Measurements from ENCODE around the gene ELFN1. TPM values are rescaled to one million over a fixed set of nuclear protein-coding genes. Genes with fewer than 3 reads are reported as not detected.

ELFN1 gene
- total RNA-seq, 3 donors from 2014 or later: 0.59 to 1.3 (median 0.96) TPM

DNA sequence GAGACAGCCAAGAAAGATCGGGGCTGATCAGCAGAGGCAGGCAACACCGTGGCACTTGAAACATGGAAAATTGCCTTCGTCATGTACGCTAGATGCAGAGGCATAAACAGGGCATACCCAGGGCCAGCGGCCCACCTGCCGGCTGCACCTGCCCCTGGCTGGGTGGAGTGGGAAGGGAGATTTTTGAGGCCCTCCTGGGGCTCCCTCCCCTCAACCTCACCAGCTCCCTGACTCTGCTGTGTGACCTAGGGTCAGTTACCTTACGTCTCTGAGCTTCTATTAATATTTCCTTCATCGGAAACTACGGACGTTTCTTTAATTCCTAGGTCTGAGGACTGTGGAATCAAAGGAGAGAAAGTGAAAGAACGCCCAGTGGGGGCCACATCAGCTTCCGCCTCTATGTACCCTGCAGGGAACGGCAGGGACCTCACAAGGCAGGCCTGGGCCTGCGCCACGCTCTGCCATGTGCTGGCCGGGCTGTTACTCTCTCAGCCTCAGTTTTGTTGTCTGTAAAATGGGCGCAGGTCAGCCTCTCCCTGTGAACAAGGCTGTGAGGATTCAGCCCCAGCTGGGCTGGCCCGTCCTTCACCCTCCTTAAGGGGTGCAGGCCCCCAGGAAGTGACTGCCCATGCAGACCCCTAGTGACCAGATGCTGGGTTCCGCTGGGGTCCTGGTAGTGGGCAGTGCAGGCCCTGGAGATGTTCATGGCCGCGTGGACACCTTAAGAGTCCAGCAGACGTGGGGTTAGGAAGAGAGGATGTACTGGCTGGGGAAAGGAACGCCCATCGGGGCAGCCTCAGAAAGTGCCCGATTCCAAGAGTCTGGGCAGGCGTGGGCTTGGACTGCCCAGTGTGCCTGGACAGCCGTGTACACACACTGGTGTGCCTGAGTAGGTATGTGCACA, 22.7 kb downstream of the ELFN1 start:
- TF ChIP-seq POLR2A (IDR thresholded peaks at IDR 0.05) (no peak), POLR2AphosphoS5 (IDR thresholded peaks at IDR 0.05) (no peak)
- TF ChIP-seq, protein P1, sequence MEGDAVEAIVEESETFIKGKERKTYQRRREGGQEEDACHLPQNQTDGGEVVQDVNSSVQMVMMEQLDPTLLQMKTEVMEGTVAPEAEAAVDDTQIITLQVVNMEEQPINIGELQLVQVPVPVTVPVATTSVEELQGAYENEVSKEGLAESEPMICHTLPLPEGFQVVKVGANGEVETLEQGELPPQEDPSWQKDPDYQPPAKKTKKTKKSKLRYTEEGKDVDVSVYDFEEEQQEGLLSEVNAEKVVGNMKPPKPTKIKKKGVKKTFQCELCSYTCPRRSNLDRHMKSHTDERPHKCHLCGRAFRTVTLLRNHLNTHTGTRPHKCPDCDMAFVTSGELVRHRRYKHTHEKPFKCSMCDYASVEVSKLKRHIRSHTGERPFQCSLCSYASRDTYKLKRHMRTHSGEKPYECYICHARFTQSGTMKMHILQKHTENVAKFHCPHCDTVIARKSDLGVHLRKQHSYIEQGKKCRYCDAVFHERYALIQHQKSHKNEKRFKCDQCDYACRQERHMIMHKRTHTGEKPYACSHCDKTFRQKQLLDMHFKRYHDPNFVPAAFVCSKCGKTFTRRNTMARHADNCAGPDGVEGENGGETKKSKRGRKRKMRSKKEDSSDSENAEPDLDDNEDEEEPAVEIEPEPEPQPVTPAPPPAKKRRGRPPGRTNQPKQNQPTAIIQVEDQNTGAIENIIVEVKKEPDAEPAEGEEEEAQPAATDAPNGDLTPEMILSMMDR (IDR thresholded peaks at IDR 0.05): no peak
- Histone ChIP-seq H3K4me3 (no peak overlapping the region), H3K27me3 (peaks cover 0 to 10% of the 10 kb centered on the region in 2 donors), H3K4me1 (no peaks in the 10 kb centered on the region), H3K36me3 (no peaks in the 10 kb centered on the region), H3K9me3 (peaks cover 0 to 4% of the 10 kb centered on the region in 2 donors), H3K27ac (no peak overlapping the region)
- intact Hi-C loops (cut with DNase I; ENCODE audit: low total_unique reads): no loop called here
- DNase-seq (ENCODE audit: low spot score in 2 of 2): peak in 1 of 2 donors; percentile 40

DNA sequence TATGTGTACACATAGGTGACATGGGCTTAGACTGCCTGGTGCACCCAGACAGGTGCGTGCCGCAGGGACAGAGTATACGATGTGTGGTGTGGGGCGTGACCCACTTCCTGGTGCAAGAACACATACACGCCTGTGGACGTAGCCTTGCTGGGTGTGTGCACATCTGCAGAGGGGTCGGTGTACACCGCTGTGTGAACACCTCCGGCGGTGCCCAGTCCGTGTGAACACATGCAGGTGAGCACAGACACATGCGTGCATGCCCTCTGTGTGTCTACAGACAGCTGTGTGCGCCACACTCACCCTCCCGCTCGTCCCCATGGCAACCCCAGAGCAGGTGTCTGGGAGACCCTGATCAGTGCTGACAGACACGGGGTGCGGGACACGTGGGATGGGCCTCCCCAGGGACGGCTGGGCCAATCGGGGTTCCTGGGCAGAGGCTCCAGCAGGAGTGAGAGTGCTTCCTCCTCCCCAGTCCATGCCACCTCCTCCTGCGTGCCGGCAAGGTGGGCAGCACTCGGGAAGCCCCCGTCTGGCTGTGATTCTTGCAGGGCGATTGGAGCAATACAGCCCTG, 23.4 kb downstream of the ELFN1 start:
- H3K4me3 ChIP-seq: no peak overlapping the region
- peaks cover 0 to 10% of the 10 kb centered on the region in 2 donors for H3K27me3 ChIP-seq
- H3K9me3 ChIP-seq: peaks cover 0 to 2% of the 10 kb centered on the region in 2 donors
- H3K4me1 ChIP-seq: no peaks in the 10 kb centered on the region
- no peak overlapping the region for H3K27ac ChIP-seq
- DNase-seq (ENCODE audit: low spot score in 2 of 2): peak in 1 of 2 donors; percentile 46
- no peak for TF ChIP-seq POLR2AphosphoS5 (IDR thresholded peaks at IDR 0.05)
- TF ChIP-seq, protein P1 (IDR thresholded peaks at IDR 0.05): no peak
- TF ChIP-seq POLR2A (IDR thresholded peaks at IDR 0.05): no peak
- intact Hi-C loops (cut with DNase I; ENCODE audit: low total_unique reads): no loop called here
- no peaks in the 10 kb centered on the region for H3K36me3 ChIP-seq

DNA sequence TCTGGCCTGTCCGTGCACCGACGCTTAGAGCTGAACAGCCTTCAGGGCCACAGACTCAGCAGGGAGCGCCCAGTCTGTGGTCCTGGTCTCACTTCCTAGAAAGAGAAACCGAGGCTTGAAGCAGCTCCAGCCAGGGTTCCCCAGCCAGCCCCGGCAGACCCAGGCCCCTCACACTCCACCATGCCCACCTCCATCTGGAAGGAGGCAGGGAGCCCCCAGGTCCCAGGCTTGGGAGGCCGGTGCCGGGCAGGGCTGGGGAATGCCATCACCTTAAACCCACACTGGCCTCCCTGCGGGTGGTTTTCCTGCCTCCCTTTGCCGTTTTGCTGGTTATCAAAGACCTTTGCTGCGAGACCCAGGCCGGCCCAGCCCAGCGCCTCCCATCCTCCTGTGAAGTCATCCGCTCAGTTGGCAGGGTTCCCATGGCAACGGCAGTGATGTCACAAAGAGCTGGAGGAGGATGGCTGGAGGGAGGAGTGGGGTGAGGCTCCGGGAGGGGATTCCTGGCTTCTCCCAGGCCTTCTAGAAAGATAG, 24.0 kb downstream of the ELFN1 start:
- Histone ChIP-seq H3K4me3 (no peak overlapping the region), H3K27me3 (peaks cover 0 to 10% of the 10 kb centered on the region in 2 donors), H3K4me1 (no peaks in the 10 kb centered on the region), H3K27ac (no peak overlapping the region), H3K9me3 (no peaks in the 10 kb centered on the region), H3K36me3 (no peaks in the 10 kb centered on the region)
- TF ChIP-seq POLR2AphosphoS5 (IDR thresholded peaks at IDR 0.05): no peak
- TF ChIP-seq, protein P1 (IDR thresholded peaks at IDR 0.05): no peak
- TF ChIP-seq POLR2A (IDR thresholded peaks at IDR 0.05): no peak
- intact Hi-C loops (cut with DNase I; ENCODE audit: low total_unique reads): no loop called here
- DNase-seq (ENCODE audit: low spot score in 2 of 2): peak in 1 of 2 donors; percentile 47

GRCh38 chr7:1694611-1695511, 24.8 kb downstream of the ELFN1 start:
- H3K4me3 ChIP-seq: no peak overlapping the region
- DNase-seq (ENCODE audit: low spot score in 2 of 2): peak in 1 of 2 donors; percentile 38
- intact Hi-C loops (cut with DNase I; ENCODE audit: low total_unique reads): no loop called here
- no peak overlapping the region for H3K27ac ChIP-seq
- TF ChIP-seq, protein P1 (IDR thresholded peaks at IDR 0.05): no peak
- TF ChIP-seq POLR2AphosphoS5 (IDR thresholded peaks at IDR 0.05) (no peak), POLR2A (IDR thresholded peaks at IDR 0.05) (no peak)
- H3K27me3 ChIP-seq: peaks cover 0 to 10% of the 10 kb centered on the region in 2 donors
- H3K36me3 ChIP-seq: no peaks in the 10 kb centered on the region
- H3K9me3 ChIP-seq: no peaks in the 10 kb centered on the region
- no peaks in the 10 kb centered on the region for H3K4me1 ChIP-seq
